Esophagus squamous epithelium (tissue), 5 donors: Measurements from ENCODE around the gene KAZALD1. TPM values are rescaled to one million over a fixed set of nuclear protein-coding genes. Genes with fewer than 3 reads are reported as not detected.

Source experiments
- DNase-seq: peaks from one replicate; lab custom pipeline; 2025; lab: John Stamatoyannopoulos, UW
- H3K27ac ChIP-seq, 4 donors: fragments of 200-600 bp; sonication (generic); one replicate each; pipeline ENCODE4 v1.5.1; 2016 to 2019; ENCODE audit warnings: mild to moderate bottlenecking in 1 of 4
- H3K27me3 ChIP-seq, 4 donors: fragments of 200-600 bp; sonication (generic); 1 replicate in 3 of 4; 2 replicates in 1 of 4; pipeline versions ENCODE4 v1.5.1 to v1.6.0; 2017 to 2021; ENCODE audit warnings: antibody characterized with exemption in 1 of 4
- H3K36me3 ChIP-seq, 3 donors: fragments of 200-600 bp; sonication (generic); one replicate each; pipeline ENCODE4 v1.5.1; 2016 to 2019
- H3K4me1 ChIP-seq, 3 donors: fragments of 200-600 bp; sonication (generic); one replicate each; pipeline ENCODE4 v1.5.1; 2017 to 2019
- H3K4me3 ChIP-seq, 4 donors: fragments of 200-600 bp; sonication (generic); 1 replicate in 3 of 4; 2 replicates in 1 of 4; pipeline ENCODE4 v1.5.1; 2016 to 2019; ENCODE audit warnings: mild to moderate bottlenecking in 2 of 4, moderate library complexity in 1 of 4
- H3K9me3 ChIP-seq, 3 donors: fragments of 200-600 bp; sonication (generic); one replicate each; pipeline ENCODE4 v1.5.1; 2016 to 2019
- POLR2A ChIP-seq, 4 donors: fragments of 450-650 bp; IDR thresholded peaks; one replicate each; pipeline ENCODE4 v1.6.1; 2017; ENCODE audit warnings: antibody characterized with exemption in 4 of 4, mild to moderate bottlenecking in 4 of 4, moderate library complexity in 3 of 4
- WGBS, 2 donors: methylation state at CpG; one replicate each; pipeline ENCODE4 v1.1.5; 2018; 5-methylcytosine and 5-hydroxymethylcytosine counted together
- intact Hi-C: fragments of 100-400 bp; cut with DNase I; formaldehyde crosslinking; loops from one replicate; pipeline ENCODE4 v1.15.0; 2022
- total RNA-seq, 4 donors: library from RNA; depleted of rRNA; stranded (reverse); fragments of >200 nt; gene quantifications; one replicate each; pipeline ENCODE4 v1.1.0, GENCODE V29; 2016
- TF ChIP-seq, protein P1 (sequence below), 6 experiments: fragments of 450-650 bp in 4 of 6; fragments of 200-600 bp in 2 of 6; sonication (generic) in 2 of 6; IDR thresholded peaks; one replicate each; pipeline ENCODE4 v1.5.1; 2016 to 2019; ENCODE audit warnings: antibody characterized with exemption in 6 of 6, mild to moderate bottlenecking in 4 of 6, moderate library complexity in 4 of 6
- donor health status: DM: yes; HTN: yes; CAD: no.

The KAZALD1 gene, protein sequence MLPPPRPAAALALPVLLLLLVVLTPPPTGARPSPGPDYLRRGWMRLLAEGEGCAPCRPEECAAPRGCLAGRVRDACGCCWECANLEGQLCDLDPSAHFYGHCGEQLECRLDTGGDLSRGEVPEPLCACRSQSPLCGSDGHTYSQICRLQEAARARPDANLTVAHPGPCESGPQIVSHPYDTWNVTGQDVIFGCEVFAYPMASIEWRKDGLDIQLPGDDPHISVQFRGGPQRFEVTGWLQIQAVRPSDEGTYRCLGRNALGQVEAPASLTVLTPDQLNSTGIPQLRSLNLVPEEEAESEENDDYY
- 1 to 10 TPM in 2 of 4 donors, under 1 TPM in 1, not detected in 1; 0.47 to 1.4 (median 1.1) TPM for total RNA-seq

DNA sequence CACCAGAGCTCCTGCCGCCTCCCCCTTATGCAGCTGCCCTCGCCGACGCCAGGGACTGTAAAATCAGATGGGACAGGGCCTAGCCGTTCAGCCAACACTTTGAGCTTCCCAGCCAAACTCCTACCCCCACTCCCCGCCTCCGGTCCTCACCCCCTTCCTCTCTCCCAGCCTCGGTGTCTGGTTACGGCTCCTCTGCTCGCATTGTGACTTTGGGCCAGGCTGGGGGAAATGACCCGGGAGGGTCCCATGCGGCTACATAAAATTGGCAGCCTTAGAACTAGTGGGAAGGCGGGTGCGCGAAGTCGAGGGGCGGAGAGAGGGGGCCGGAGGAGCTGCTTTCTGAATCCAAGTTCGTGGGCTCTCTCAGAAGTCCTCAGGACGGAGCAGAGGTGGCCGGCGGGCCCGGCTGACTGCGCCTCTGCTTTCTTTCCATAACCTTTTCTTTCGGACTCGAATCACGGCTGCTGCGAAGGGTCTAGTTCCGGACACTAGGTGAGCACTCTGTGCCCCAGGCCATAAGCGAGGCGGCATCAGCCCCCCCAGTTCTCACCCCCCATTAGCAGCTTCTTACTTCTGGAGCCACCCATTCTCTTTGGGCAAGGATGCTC is at the start of gene KAZALD1:
Gene KAZALD1 (plus strand): TSS at position 366 of the 608 bp plus-strand sequence. CDS start 604 bp downstream, outside the sequence.
- WGBS, 2 donors: 66 to 71% methylated on average over 14 to 17 of the region's 31 CpGs
- no peak for DNase-seq
- Histone ChIP-seq H3K27ac (peak within 1 kb of the TSS; percentile 94 to 100 (median 98)), H3K4me1 (peaks cover 39 to 63% (median 42%) of the 10 kb centered on the region in 3 donors), H3K9me3 (no peaks in the 10 kb centered on the region), H3K36me3 (no peaks in the 10 kb centered on the region), H3K4me3 (peak within 1 kb of the TSS; percentile 68 to 97 (median 82)), H3K27me3 (peaks cover 0 to 47% (median 0%) of the 10 kb centered on the region in 4 donors)
- intact Hi-C loops: no loop called here
- TF ChIP-seq, protein P1, sequence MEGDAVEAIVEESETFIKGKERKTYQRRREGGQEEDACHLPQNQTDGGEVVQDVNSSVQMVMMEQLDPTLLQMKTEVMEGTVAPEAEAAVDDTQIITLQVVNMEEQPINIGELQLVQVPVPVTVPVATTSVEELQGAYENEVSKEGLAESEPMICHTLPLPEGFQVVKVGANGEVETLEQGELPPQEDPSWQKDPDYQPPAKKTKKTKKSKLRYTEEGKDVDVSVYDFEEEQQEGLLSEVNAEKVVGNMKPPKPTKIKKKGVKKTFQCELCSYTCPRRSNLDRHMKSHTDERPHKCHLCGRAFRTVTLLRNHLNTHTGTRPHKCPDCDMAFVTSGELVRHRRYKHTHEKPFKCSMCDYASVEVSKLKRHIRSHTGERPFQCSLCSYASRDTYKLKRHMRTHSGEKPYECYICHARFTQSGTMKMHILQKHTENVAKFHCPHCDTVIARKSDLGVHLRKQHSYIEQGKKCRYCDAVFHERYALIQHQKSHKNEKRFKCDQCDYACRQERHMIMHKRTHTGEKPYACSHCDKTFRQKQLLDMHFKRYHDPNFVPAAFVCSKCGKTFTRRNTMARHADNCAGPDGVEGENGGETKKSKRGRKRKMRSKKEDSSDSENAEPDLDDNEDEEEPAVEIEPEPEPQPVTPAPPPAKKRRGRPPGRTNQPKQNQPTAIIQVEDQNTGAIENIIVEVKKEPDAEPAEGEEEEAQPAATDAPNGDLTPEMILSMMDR (IDR thresholded peaks at IDR 0.05): no peak
- no peak for TF ChIP-seq POLR2A (IDR thresholded peaks at IDR 0.05)

DNA sequence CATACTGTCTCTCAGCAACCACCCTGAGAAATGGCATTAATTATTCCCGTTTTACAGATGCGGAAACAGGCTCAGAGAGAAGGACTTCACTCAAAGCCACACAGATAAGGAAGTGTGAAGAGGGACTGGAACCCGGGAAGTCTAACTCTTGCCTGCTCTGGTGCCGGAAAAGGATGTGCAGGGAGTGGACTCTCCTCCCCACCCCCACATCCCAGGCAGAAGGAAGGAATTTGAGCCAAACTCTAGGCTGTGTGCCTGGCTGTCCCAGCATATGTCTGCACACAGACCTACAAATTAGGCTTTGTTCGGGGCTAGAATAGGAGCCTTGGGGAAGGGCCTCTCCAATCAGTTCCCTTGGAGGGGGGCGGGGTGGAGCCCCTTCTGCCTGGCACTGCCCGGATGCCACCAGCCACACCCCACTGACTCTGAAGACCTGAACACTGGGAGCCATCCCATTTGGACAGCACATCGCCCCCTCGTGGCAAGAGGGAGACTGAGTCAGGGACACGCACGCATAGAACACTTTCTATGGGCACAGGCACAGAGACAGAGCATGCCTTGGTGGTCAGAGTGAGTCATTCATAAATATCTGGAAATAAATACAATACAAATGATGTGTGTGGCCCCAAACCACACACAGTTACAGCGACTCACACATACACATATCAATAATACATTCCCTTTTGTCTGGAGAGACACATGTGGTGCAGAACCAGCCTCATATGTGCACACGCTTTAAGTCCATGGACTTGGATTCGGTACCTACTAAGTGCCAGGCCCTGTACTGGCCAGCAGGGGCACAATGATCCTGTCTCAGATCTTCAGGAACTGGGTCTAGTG is 49.0 kb upstream of the KAZALD1 start:
- TF ChIP-seq, protein P1 (IDR thresholded peaks at IDR 0.05): peak; percentile 73 to 92 (median 88)
- no peak for TF ChIP-seq POLR2A (IDR thresholded peaks at IDR 0.05)
- no peak for DNase-seq
- Histone ChIP-seq H3K36me3 (no peaks in the 10 kb centered on the region), H3K4me1 (peaks cover 8 to 44% (median 14%) of the 10 kb centered on the region in 3 donors), H3K4me3 (no peak overlapping the region), H3K27me3 (peaks cover 0 to 19% (median 0%) of the 10 kb centered on the region in 4 donors), H3K27ac (peak overlapping the region in 3 of 4 donors; percentile 6 to 64 (median 44)), H3K9me3 (no peaks in the 10 kb centered on the region)
- intact Hi-C loops: no loop called here
- WGBS, 2 donors: 8 to 22% methylated on average over 11 to 14 of the region's 14 CpGs

DNA sequence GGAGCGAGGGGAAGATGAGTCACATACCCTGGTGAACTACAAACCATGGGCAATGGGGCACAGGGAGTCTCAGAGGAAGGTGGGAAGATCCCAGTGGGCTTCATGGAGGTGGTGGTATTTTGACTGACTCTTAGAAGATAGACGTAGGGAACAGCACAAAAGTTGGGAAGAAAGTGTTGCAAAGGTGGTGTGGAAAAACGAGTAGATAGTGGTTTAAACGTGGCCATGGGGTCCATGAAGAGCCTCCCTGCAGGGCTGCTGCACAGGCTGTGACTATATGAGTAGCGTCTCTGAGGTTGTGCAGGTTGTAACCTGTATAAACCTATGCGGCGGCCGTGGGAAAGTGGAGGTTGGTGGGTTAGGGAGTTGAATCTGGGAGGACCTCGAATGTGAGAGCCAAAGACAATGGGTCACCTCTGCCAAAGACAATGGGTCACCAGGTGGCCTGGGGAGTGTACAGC is 48.4 kb upstream of the KAZALD1 start:
- peaks cover 8 to 38% (median 14%) of the 10 kb centered on the region in 3 donors for H3K4me1 ChIP-seq
- H3K4me3 ChIP-seq: no peak overlapping the region
- H3K36me3 ChIP-seq: no peaks in the 10 kb centered on the region
- no peaks in the 10 kb centered on the region for H3K9me3 ChIP-seq
- TF ChIP-seq, protein P1 (IDR thresholded peaks at IDR 0.05): no peak
- no peak for TF ChIP-seq POLR2A (IDR thresholded peaks at IDR 0.05)
- intact Hi-C loops: no loop called here
- peaks cover 0 to 26% (median 0%) of the 10 kb centered on the region in 4 donors for H3K27me3 ChIP-seq
- peak overlapping the region in 3 of 4 donors; percentile 6 to 64 (median 17) for H3K27ac ChIP-seq
- 28 to 34% methylated on average over 9 of the region's 9 CpGs for WGBS, 2 donors
- DNase-seq: no peak

DNA sequence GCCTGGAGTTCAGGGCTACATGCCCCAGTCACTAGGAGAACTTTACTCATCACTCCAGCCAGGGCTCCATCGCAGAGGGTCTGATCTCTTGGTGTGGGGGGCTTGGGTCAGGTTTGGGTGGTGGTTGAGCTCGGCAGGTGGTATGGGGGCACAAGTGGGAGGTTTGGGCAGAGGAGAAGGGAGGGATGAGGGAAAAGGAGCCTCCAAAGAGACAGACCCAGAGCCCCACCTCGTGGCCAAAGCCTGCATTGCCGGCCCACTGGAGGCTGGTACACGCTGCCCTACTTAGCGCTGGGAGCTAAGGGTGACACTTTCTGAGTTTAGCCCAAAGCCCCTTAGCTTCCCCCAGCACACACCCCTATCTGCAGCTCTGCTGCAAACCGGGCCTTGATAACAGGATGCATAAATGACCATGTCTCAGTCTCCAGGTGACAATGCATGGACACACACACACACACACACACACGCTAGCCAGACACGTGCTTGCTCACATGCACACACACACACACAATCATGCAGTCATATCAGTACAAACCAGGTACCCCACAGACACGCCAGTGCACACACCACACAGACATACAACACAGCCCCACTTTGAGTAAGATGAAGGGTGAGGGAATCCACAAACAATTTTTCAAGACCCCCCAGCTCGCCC is 47.4 kb upstream of the KAZALD1 start:
- peaks cover 15 to 38% (median 22%) of the 10 kb centered on the region in 3 donors for H3K4me1 ChIP-seq
- 10 to 13% methylated on average over 8 to 9 of the region's 11 CpGs for WGBS, 2 donors
- intact Hi-C loops: no loop called here

More for the DNA sequence above, 47.4 kb upstream of the KAZALD1 start:
- Histone ChIP-seq H3K27me3 (peaks cover 0 to 35% (median 0%) of the 10 kb centered on the region in 4 donors), H3K4me3 (no peak overlapping the region), H3K9me3 (no peaks in the 10 kb centered on the region), H3K27ac (no peak overlapping the region), H3K36me3 (no peaks in the 10 kb centered on the region)
- DNase-seq: no peak
- TF ChIP-seq, protein P1 (IDR thresholded peaks at IDR 0.05): peak; percentile 79 to 94 (median 92)
- TF ChIP-seq POLR2A (IDR thresholded peaks at IDR 0.05): no peak
